GM18858 (cell line): ENCODE measurements around the gene PRKCB.
"Not testable (repeated sequence)": the region's sequence is repeated elsewhere in the genome, so short reads cannot be mapped to it uniquely, and the experiment has no call there.

Experiments used
- ATAC-seq: cut with Tn5 transposase; IDR thresholded peaks from one replicate; pipeline ENCODE4 v1.9.1; 2021; ENCODE audit not compliant: unreplicated experiment

PRKCB gene

DNA sequence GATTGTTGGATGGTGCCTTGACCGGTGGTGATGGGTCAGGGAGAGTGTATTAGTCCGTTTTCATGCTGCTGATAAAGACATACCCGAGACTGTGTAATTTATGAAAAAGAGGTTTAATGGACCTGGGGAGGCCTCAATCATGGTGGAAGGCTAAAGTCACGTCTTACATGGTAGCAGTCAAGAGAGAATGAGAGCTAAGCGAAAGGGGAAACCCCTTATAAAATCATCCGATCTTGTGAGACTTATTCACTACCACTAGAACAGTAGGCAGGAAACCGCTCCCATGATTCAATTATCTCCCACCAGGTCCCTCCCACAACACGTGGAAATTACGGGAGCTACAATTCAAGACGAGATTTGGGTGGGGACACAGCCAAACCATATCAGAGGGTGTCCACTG, 316.3 kb downstream of the PRKCB start:
- ATAC-seq, result not testable (repeated sequence)

- no peak for ATAC-seq
Observed at GRCh38 chr16:24152826-24153225, 317.0 kb downstream of the PRKCB start.

- no peak for ATAC-seq
Observed at GRCh38 chr16:24156777-24157176, 321.0 kb downstream of the PRKCB start.

DNA sequence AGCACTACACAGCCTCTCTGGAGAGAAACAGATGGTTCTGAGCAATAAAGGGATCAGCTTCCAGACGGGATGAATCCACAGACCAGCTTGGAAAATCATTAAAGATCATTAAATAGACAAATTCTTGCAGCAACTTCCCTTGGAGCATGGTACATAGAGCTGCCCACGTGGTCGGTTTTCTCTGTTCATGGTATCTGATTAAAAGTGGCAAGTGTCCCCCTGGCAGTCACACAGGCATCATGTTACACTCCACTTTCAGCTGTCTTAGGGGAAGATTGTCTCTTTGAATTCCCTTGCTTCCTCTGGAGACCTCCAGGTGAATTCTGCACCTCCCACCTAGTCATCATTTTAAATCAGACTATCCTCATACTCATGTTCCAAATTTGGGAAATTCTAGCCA, 328.2 kb downstream of the PRKCB start:
- no peak for ATAC-seq

DNA sequence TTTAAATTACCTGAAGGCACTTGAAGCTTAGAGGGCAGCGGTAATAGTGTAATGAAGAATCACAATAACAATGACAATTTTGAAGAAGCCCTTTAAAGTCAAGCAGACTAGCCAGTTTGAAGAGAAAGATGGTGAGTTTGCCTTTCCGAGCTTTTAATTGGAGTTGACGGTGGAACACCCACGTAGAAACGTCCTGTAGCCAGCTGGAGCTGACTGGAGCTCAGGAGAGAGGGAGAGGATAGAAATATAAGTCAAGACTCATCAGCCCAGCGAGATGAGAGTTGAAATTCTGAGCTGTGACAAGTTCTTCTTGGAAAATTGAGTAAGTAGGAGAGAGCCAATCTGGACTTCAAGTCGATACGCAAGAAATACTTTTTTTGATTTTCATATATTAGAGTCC, 328.6 kb downstream of the PRKCB start:
- no peak for ATAC-seq

- no peak for ATAC-seq
Observed at GRCh38 chr16:24165273-24165672, 329.5 kb downstream of the PRKCB start.

GRCh38 chr16:24166661-24167528, 331.1 kb downstream of the PRKCB start:
- no peak for ATAC-seq

DNA sequence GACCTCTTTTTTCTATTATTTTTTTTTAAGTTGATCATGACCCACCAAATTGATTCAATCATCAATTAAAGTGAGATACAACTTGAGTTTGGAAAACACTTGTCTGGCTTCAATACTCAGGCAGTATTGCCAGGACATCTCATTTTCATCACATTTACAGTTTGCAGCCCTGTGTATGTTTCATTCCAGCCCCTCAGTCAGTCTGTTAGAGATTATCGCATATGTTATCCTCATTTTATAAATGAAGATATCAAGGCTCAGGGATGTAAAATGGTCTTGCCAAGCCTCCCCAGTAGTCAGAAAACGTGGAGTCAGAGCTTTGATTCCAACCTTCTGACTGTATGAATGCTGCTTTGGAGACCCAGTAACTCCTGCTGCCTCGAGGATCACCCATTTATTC, 333.1 kb downstream of the PRKCB start:
- ATAC-seq, result no peak

GRCh38 chr16:24170407-24170806, 334.6 kb downstream of the PRKCB start:
- no peak for ATAC-seq

GRCh38 chr16:24174504-24174903, 338.7 kb downstream of the PRKCB start:
- no peak for ATAC-seq

DNA sequence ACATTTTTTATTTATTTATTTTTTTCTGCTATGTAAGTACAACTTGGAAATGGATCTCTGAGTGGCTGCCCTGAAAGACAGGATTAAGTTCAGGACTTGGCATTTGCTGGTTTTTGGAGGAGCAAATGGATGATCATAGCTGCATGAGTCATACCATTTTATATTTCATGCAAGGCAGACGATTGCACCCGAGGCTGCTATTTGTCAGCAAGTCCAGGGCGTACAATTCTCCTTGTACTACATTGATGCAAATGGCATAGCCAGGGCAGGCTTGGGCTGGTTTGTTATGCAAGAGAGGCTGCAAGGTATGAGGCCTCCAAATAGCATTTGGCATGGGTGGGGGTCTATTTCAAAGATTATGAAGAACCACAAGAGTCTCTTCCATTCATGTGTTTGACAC, 339.2 kb downstream of the PRKCB start:
- ATAC-seq, result no peak

- ATAC-seq, result no peak
Observed at GRCh38 chr16:24178496-24178895, 342.7 kb downstream of the PRKCB start.

- ATAC-seq, result no peak
Observed at GRCh38 chr16:24180451-24180850, 344.7 kb downstream of the PRKCB start.

DNA sequence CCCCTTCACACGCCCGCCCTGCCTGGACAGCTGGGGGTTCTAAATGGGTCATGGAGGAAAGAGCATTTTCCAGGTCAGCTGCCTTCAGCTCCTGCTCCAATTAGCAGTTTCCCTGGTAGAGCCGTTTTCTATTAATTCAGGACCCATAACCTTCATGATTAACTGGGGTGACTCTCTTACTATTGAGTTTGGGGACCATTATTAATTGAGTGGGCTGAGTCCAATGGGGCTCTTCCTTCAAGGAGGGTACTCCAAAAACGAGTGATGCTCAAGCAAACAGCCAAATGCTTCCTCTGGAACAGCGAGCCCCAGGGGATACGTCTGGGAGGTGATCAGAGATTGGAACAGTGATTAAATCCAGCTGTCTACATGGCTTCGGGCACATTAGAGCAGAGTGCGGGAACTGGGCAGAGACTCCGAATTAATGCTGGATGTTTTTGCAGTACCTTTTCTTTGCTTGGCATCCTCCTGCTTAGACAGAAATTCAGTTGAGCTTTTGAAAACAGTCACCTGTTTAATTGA, 352.3 kb downstream of the PRKCB start:
- no peak for ATAC-seq

- no peak for ATAC-seq
Observed at GRCh38 chr16:24188751-24189318, 353.1 kb downstream of the PRKCB start.

DNA sequence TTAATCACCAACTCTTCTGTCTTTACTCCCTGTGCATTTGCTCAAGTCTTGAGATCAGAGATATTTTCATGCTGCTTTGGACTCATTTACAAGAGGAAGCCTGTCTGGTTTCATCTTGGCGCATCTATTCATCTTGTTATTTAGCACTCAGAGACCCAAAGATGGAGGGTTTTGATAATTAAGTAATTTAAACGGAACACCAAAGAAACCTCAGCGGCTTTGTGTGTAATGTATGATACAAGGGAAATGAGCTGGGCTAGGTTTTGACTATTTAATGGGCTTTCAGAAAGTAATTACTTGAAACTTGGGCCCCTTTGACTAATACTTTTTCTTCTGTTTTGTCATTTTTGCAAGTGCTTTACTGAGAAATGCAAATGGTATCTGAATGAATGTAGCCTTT, 354.2 kb downstream of the PRKCB start:
- ATAC-seq, result no peak

DNA sequence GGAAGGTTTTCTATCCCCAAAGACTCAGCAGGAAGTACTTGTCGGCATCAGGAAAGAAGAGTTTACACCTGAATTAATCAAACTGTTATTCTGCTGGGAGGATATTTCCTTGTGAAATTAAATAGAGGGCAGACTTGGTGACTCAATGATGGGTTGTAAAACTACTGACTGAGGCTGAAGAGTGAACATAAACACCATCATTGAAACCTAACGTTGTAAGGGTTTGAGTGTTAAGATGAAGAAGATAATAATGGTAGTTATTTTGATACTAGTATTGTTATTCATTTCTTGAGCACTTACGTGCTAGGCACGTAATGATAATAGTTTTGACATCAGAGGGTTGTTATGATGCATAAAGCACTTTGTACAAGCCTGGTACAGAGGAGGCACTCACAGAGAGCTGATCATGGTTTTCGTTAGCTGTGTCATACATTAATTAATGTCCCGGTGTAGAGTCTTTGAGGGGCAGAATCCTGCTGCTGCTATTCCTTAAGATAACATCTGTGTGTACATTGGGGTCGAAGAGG, 356.2 kb downstream of the PRKCB start:
- no peak for ATAC-seq

GRCh38 chr16:24195221-24195620, 359.4 kb downstream of the PRKCB start:
- ATAC-seq, result no peak

GRCh38 chr16:24198807-24199533, 363.2 kb downstream of the PRKCB start:
- no peak for ATAC-seq

GRCh38 chr16:24203675-24204074, 367.9 kb downstream of the PRKCB start:
- no peak for ATAC-seq

- no peak for ATAC-seq
Observed at GRCh38 chr16:24204150-24204665, 368.4 kb downstream of the PRKCB start.
